ENCODE measurements around the gene CAMTA1. TPM values are rescaled to one million over a fixed set of nuclear protein-coding genes. Genes with fewer than 3 reads are reported as not detected.

CAMTA1 gene
- total and polyA plus RNA-seq, 9 of the 15 experiments (the other 6 are each of a cell fraction or from before 2014, with no cell fraction given) = 43.9 to 161 (median 65.9) TPM

GRCh38 chr1:7010534-7011200, 225.4 kb downstream of the CAMTA1 start:
- no peaks in the 10 kb centered on the region for H3K9me1 ChIP-seq (ENCODE audit: control insufficient read depth, insufficient read depth, low read length)
- intact Hi-C loops (cut with micrococcal nuclease) (no loop called here), in situ Hi-C loops (cut with MboI) (no loop called here)
- H3K79me2 ChIP-seq (ENCODE audit: control insufficient read depth, insufficient read depth, low read length) = no peaks in the 10 kb centered on the region
- H3K4me2 ChIP-seq (ENCODE audit: insufficient read depth, low read length) = no peak overlapping the region
- no peak for ATAC-seq
- no TSS peak for BruUV-seq (replicated peaks)
- POLR2A ChIA-PET = interaction anchor here (1.0 kb wide), 2 partner anchors 11 to 261 kb away, joined by 3 to 4 read pairs; no protein-coding TSS in a partner anchor
- no peak for DNase-seq (ENCODE audit: extremely low read depth in 1 of 4, low spot score in 3 of 4)
- H4K20me1 ChIP-seq (replicated peaks; ENCODE audit: control insufficient read depth, insufficient read depth, low read length) = no peaks in the 10 kb centered on the region
- no peak for FAIRE-seq
- no peaks in the 10 kb centered on the region for H3K9me3 ChIP-seq (replicated peaks; ENCODE audit: control insufficient read depth, insufficient read depth, low read depth, low read length)
- H3K9ac ChIP-seq (ENCODE audit: insufficient read depth in 1 of 2, low read depth in 2 of 2, low read length in 2 of 2) = no peak overlapping the region
- no peaks in the 10 kb centered on the region for H3K36me3 ChIP-seq (ENCODE audit: control insufficient read depth, insufficient read depth, low read length)
- 2% methylated on average over 13 of the region's 13 CpGs for WGBS (ENCODE audit: insufficient coverage, low coverage, missing lambda C conversion rate)
- H3K27me3 ChIP-seq (ENCODE audit: control insufficient read depth in 2 of 2, insufficient read depth in 2 of 2, low read length in 2 of 2) = peaks cover 37 to 90% of the 10 kb centered on the region in 2 experiments
- H2AFZ ChIP-seq (ENCODE audit: low read depth, low read length) = no peak overlapping the region
- CTCF ChIA-PET (ENCODE audit: low intra/inter-chr PET ratio) = no interaction called here
- no peak overlapping the region for H3K4me3 ChIP-seq
- H3K4me1 ChIP-seq (replicated peaks in 1 of 2; ENCODE audit: control insufficient read depth in 2 of 2, insufficient read depth in 2 of 2, low read length in 2 of 2) = peaks cover 0 to 3% of the 10 kb centered on the region in 2 experiments; a peak in 1 of 5 replicates
- no peak overlapping the region for H3K27ac ChIP-seq (ENCODE audit: extremely low read depth, low read depth, low read length)
- TF ChIP-seq RBM17 (IDR thresholded peaks at IDR 0.05; ENCODE audit: borderline replicate concordance, low read depth, low read length) = no peak
- TF ChIP-seq, protein P1, sequence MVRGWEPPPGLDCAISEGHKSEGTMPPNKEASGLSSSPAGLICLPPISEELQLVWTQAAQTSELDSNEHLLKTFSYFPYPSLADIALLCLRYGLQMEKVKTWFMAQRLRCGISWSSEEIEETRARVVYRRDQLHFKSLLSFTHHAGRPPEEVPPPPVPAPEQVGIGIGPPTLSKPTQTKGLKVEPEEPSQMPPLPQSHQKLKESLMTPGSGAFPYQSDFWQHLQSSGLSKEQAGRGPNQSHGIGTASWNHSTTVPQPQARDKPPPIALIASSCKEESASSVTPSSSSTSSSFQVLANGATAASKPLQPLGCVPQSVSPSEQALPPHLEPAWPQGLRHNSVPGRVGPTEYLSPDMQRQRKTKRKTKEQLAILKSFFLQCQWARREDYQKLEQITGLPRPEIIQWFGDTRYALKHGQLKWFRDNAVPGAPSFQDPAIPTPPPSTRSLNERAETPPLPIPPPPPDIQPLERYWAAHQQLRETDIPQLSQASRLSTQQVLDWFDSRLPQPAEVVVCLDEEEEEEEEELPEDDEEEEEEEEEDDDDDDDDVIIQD (CRISPR knock-in tag; IDR thresholded peaks at IDR 0.05) = no peak
- no peak for TF ChIP-seq POLR2A (conservative IDR thresholded peaks at IDR 0.05)
- no peak for TF ChIP-seq SMAD4 (CRISPR knock-in tag; conservative IDR thresholded peaks at IDR 0.05)
- no peak for TF ChIP-seq KDM5B (IDR thresholded peaks at IDR 0.05; ENCODE audit: insufficient replicate concordance, low read depth, low read length)
- no peak for TF ChIP-seq THAP7 (CRISPR knock-in tag; IDR thresholded peaks at IDR 0.05)
- TF ChIP-seq ARHGAP35 (IDR thresholded peaks at IDR 0.05; ENCODE audit: partially characterized antibody) = no peak
- TF ChIP-seq E4F1 (CRISPR knock-in tag; IDR thresholded peaks at IDR 0.05; ENCODE audit: borderline replicate concordance) = no peak
- no peak for TF ChIP-seq CREB1 (IDR thresholded peaks at IDR 0.05)
- TF ChIP-seq CREB1 (CRISPR knock-in tag; IDR thresholded peaks at IDR 0.05) = no peak
- TF ChIP-seq POLR2B (IDR thresholded peaks at IDR 0.05; ENCODE audit: low read depth, partially characterized antibody) = no peak
- TF ChIP-seq ZNF217 (CRISPR knock-in tag; IDR thresholded peaks at IDR 0.05) = no peak
- TF ChIP-seq CLOCK (CRISPR knock-in tag; IDR thresholded peaks at IDR 0.05; ENCODE audit: borderline replicate concordance) = no peak
- TF ChIP-seq ZNF12 (CRISPR knock-in tag; IDR thresholded peaks at IDR 0.05) = no peak
